ENCODE results near the gene RER1. TPM values are rescaled to one million over a fixed set of nuclear protein-coding genes. Genes with fewer than 3 reads are reported as not detected.

Gene RER1
- total RNA-seq, 1 experiment from 2014 or later = 79.8 TPM

DNA sequence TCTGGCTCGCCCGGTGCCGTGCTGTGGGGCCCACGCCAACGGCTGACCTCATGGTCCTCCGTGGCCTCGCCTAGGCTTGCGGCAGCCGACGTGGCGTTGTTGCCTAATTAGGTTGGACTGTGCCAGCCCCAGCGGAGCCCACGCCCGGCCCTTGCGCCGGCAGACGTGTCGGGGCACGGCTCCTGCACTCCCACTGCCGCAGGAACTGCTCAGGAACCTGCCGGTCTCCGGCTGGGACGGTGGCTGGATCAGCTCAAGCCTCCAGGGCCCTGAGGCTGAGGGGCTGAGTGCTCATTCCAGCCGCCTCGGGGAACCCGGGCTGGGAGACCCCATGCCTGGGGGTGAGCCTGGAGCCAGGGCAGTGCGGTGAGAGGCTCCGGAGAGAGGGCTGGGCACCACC is 36.8 kb downstream of the RER1 start:
- Mint-ChIP-seq H3K27me3 (ENCODE audit: low read depth) (peaks cover 4% of the 10 kb centered on the region; the same call in 1 of the 2 replicates), H3K27ac (no peak overlapping the region), H3K36me3 (no peaks in the 10 kb centered on the region), H3K4me1 (no peaks in the 10 kb centered on the region), H3K4me3 (no peak overlapping the region), H3K9me3 (peaks cover 12% of the 10 kb centered on the region)
- ChIA-PET POLR2A (no interaction called here), CTCF (no interaction called here)
- no peak for TF ChIP-seq MYBL2 (CRISPR knock-in tag; IDR thresholded peaks at IDR 0.05)
- TF ChIP-seq ATF6 (CRISPR knock-in tag; IDR thresholded peaks at IDR 0.05) = no peak
- TF ChIP-seq, protein P1, sequence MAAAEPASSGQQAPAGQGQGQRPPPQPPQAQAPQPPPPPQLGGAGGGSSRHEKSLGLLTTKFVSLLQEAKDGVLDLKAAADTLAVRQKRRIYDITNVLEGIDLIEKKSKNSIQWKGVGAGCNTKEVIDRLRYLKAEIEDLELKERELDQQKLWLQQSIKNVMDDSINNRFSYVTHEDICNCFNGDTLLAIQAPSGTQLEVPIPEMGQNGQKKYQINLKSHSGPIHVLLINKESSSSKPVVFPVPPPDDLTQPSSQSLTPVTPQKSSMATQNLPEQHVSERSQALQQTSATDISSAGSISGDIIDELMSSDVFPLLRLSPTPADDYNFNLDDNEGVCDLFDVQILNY (CRISPR knock-in tag; IDR thresholded peaks at IDR 0.05) = no peak
- TF ChIP-seq TEAD4 (CRISPR knock-in tag; IDR thresholded peaks at IDR 0.05) = no peak
- TF ChIP-seq GABPB1 (CRISPR knock-in tag; IDR thresholded peaks at IDR 0.05) = no peak
- no peak for TF ChIP-seq USF1 (CRISPR knock-in tag; IDR thresholded peaks at IDR 0.05)
- TF ChIP-seq SMAD3 (CRISPR knock-in tag; IDR thresholded peaks at IDR 0.05; ENCODE audit: borderline replicate concordance) = no peak
- no peak for TF ChIP-seq NFYB (CRISPR knock-in tag; conservative IDR thresholded peaks at IDR 0.05; ENCODE audit: low read depth)
- no peak for TF ChIP-seq NR1H2 (CRISPR knock-in tag; IDR thresholded peaks at IDR 0.05)
- no peak for TF ChIP-seq SP1 (CRISPR knock-in tag; conservative IDR thresholded peaks at IDR 0.05)
- no peak for DNase-seq (ENCODE audit: low spot score)
- ATAC-seq = no peak

GRCh38 chr1:2429780-2430591 is 38.3 kb downstream of the RER1 start:
- ChIA-PET CTCF (interaction anchor here (0.5 to 1.7 kb wide), 12 partner anchors 10 to 995 kb away, joined by 3 to 9 read pairs (median 4); partner anchors contain the start of gene PANK4), POLR2A (no interaction called here)
- TF ChIP-seq ELF4 (CRISPR knock-in tag; IDR thresholded peaks at IDR 0.05; ENCODE audit: low read depth) (no peak), ZNF121 (CRISPR knock-in tag; IDR thresholded peaks at IDR 0.05) (0 out of 2 replicates have a peak, but pooled peaks have one; percentile 24), SMAD4 (CRISPR knock-in tag; IDR thresholded peaks at IDR 0.05) (no peak), NFATC4 (CRISPR knock-in tag; IDR thresholded peaks at IDR 0.05) (no peak)
- TF ChIP-seq, protein P2, sequence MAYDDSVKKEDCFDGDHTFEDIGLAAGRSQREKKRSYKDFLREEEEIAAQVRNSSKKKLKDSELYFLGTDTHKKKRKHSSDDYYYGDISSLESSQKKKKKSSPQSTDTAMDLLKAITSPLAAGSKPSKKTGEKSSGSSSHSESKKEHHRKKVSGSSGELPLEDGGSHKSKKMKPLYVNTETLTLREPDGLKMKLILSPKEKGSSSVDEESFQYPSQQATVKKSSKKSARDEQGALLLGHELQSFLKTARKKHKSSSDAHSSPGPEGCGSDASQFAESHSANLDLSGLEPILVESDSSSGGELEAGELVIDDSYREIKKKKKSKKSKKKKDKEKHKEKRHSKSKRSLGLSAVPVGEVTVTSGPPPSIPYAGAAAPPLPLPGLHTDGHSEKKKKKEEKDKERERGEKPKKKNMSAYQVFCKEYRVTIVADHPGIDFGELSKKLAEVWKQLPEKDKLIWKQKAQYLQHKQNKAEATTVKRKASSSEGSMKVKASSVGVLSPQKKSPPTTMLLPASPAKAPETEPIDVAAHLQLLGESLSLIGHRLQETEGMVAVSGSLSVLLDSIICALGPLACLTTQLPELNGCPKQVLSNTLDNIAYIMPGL (CRISPR knock-in tag; IDR thresholded peaks at IDR 0.05) = no peak
- TF ChIP-seq, protein P3, sequence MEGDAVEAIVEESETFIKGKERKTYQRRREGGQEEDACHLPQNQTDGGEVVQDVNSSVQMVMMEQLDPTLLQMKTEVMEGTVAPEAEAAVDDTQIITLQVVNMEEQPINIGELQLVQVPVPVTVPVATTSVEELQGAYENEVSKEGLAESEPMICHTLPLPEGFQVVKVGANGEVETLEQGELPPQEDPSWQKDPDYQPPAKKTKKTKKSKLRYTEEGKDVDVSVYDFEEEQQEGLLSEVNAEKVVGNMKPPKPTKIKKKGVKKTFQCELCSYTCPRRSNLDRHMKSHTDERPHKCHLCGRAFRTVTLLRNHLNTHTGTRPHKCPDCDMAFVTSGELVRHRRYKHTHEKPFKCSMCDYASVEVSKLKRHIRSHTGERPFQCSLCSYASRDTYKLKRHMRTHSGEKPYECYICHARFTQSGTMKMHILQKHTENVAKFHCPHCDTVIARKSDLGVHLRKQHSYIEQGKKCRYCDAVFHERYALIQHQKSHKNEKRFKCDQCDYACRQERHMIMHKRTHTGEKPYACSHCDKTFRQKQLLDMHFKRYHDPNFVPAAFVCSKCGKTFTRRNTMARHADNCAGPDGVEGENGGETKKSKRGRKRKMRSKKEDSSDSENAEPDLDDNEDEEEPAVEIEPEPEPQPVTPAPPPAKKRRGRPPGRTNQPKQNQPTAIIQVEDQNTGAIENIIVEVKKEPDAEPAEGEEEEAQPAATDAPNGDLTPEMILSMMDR (IDR thresholded peaks at IDR 0.05) = peak; percentile 55
- Mint-ChIP-seq H3K27ac (no peak overlapping the region), H3K4me1 (no peaks in the 10 kb centered on the region), H3K9me3 (peaks cover 11% of the 10 kb centered on the region), H3K36me3 (no peaks in the 10 kb centered on the region), H3K4me3 (no peak overlapping the region), H3K27me3 (ENCODE audit: low read depth) (no peaks in the 10 kb centered on the region)
- DNase-seq (ENCODE audit: low spot score) (peak; percentile 58), ATAC-seq (peak; percentile 57)

Measured in WTC11 (cell line).